ENCODE results near the gene DIP2B. TPM values are rescaled to one million over a fixed set of nuclear protein-coding genes. Genes with fewer than 3 reads are reported as not detected.

DIP2B gene
- polyA plus RNA-seq, 3 donors = 3.5 to 12.3 (median 6.5) TPM

- no peaks in the 10 kb centered on the region for H3K27me3 Mint-ChIP-seq (ENCODE audit: low read depth in 3 of 3)
- no peak for DNase-seq
- peak overlapping the region in 1 of 2 donors; percentile 35 for H3K4me3 Mint-ChIP-seq
- H3K9ac ChIP-seq (ENCODE audit: insufficient read depth, low read length, poor library complexity, severe bottlenecking) = no peak overlapping the region
- no peaks in the 10 kb centered on the region for H3K36me3 ChIP-seq (replicated peaks in 1 of 2; ENCODE audit: control insufficient read depth in 1 of 2, insufficient read depth in 2 of 2, low read length in 2 of 2)
- H3K27ac ChIP-seq (ENCODE audit: low read depth in 1 of 2, low read length in 2 of 2) = peak overlapping the region in 1 of 2 donors; percentile 36
- no peak overlapping the region for H2AFZ ChIP-seq (ENCODE audit: insufficient read depth, low read depth, low read length, poor library complexity, severe bottlenecking)
- H3K4me1 ChIP-seq (ENCODE audit: control insufficient read depth in 1 of 2, insufficient read depth in 2 of 2, low read length in 2 of 2) = peaks cover 47 to 50% of the 10 kb centered on the region in 2 donors
- peaks cover 0 to 2% (median 0%) of the 10 kb centered on the region in 7 donors for H3K9me3 Mint-ChIP-seq
- H3K27ac Mint-ChIP-seq = peak overlapping the region in 6 of 7 donors; percentile 35 to 84 (median 62)
- no peak overlapping the region for H3K4me3 ChIP-seq (replicated peaks in 1 of 3; ENCODE audit: low read depth in 2 of 3, low read length in 3 of 3)
- no peaks in the 10 kb centered on the region for H3K9me3 ChIP-seq (replicated peaks in 1 of 2; ENCODE audit: control insufficient read depth in 1 of 2, insufficient read depth in 1 of 2, low read length in 2 of 2)
- no peaks in the 10 kb centered on the region for H3K36me3 Mint-ChIP-seq
- peaks cover 82% of the 10 kb centered on the region for H3K79me2 ChIP-seq (ENCODE audit: insufficient read depth, low read length)
- no peak for TF ChIP-seq CTCF (IDR thresholded peaks at IDR 0.05)
- 75% methylated on average over 1 of the region's 2 CpGs for WGBS (ENCODE audit: insufficient coverage)
- no peaks in the 10 kb centered on the region for H3K27me3 ChIP-seq (ENCODE audit: control insufficient read depth in 2 of 2, insufficient read depth in 2 of 2, low read length in 2 of 2)
- intact Hi-C loops (cut with micrococcal nuclease) = loop anchor here in 1 of 2 donors (5.0 to 10.0 kb wide), 2 partner anchors 44 to 257 kb away; partner anchors contain the start of gene ATF1
- peaks cover 54% of the 10 kb centered on the region for H4K20me1 ChIP-seq (ENCODE audit: insufficient read depth, low read length)
- H3K4me2 ChIP-seq (replicated peaks; ENCODE audit: extremely low read depth, low read length, poor library complexity, severe bottlenecking) = peak overlapping the region; percentile 31
- peaks cover 50% of the 10 kb centered on the region for H3K4me1 Mint-ChIP-seq
Measured at GRCh38 chr12:50507930-50508329, 3.1 kb downstream of the DIP2B start.

- Histone ChIP-seq H3K27ac (ENCODE audit: low read depth in 1 of 2, low read length in 2 of 2) (peak overlapping the region; percentile 18 to 66), H2AFZ (ENCODE audit: insufficient read depth, low read depth, low read length, poor library complexity, severe bottlenecking) (no peak overlapping the region), H4K20me1 (ENCODE audit: insufficient read depth, low read length) (peaks cover 59% of the 10 kb centered on the region), H3K9me3 (replicated peaks in 1 of 2; ENCODE audit: control insufficient read depth in 1 of 2, insufficient read depth in 1 of 2, low read length in 2 of 2) (no peaks in the 10 kb centered on the region), H3K36me3 (replicated peaks in 1 of 2; ENCODE audit: control insufficient read depth in 1 of 2, insufficient read depth in 2 of 2, low read length in 2 of 2) (no peaks in the 10 kb centered on the region), H3K4me3 (replicated peaks in 1 of 3; ENCODE audit: low read depth in 2 of 3, low read length in 3 of 3) (peak overlapping the region in 1 of 3 experiments; percentile 41), H3K27me3 (ENCODE audit: control insufficient read depth in 2 of 2, insufficient read depth in 2 of 2, low read length in 2 of 2) (no peaks in the 10 kb centered on the region), H3K4me2 (replicated peaks; ENCODE audit: extremely low read depth, low read length, poor library complexity, severe bottlenecking) (peak overlapping the region; percentile 31), H3K9ac (ENCODE audit: insufficient read depth, low read length, poor library complexity, severe bottlenecking) (no peak overlapping the region), H3K79me2 (ENCODE audit: insufficient read depth, low read length) (peaks cover 86% of the 10 kb centered on the region), H3K4me1 (ENCODE audit: control insufficient read depth in 1 of 2, insufficient read depth in 2 of 2, low read length in 2 of 2) (peaks cover 52 to 55% of the 10 kb centered on the region in 2 donors)
- Mint-ChIP-seq H3K27ac (peak overlapping the region; percentile 59 to 90 (median 85)), H3K36me3 (no peaks in the 10 kb centered on the region), H3K4me3 (peak overlapping the region; percentile 14 to 51), H3K27me3 (ENCODE audit: low read depth in 3 of 3) (no peaks in the 10 kb centered on the region), H3K9me3 (peaks cover 0 to 2% (median 0%) of the 10 kb centered on the region in 7 donors), H3K4me1 (peaks cover 55% of the 10 kb centered on the region)
- intact Hi-C loops (cut with micrococcal nuclease) = loop anchor here in 1 of 2 donors (5.0 to 10.0 kb wide), 2 partner anchors 44 to 256 kb away; partner anchors contain the start of gene ATF1
- DNase-seq = peak in 2 of 3 donors; percentile 55 to 64
- WGBS (ENCODE audit: insufficient coverage) = 42% methylated on average over 2 of the region's 6 CpGs
- no peak for TF ChIP-seq CTCF (IDR thresholded peaks at IDR 0.05)
Measured at GRCh38 chr12:50508414-50508813, 3.6 kb downstream of the DIP2B start.

Measured in CD14-positive monocyte (primary cell).